ENCODE measurements around the gene FSTL1. TPM values are rescaled to one million over a fixed set of nuclear protein-coding genes. Genes with fewer than 3 reads are reported as not detected.

FSTL1 gene
- total and polyA plus RNA-seq, 2 experiments from 2014 or later = 50.8 to 258 TPM

DNA sequence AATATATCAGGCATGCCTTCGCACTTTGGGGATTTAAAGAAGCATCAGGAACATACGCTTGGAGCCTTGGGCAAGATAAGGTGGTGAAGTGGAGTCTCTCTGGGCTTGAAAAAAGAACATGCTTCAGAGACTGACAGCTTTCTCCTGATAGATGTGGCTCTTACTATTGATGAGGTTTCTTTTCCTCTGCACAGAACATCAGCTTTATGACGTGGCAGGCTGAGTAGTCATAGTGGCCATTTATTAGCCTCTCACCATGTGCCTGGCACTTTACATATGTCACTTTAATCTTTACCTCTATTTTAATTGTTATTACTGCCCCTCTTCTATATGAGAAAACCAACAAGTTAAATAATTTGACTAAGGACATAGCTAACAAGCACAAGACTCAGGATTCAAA, 82.6 kb downstream of the FSTL1 start:
- H3K36me3 ChIP-seq (ENCODE audit: insufficient read depth) = no peaks in the 10 kb centered on the region
- H2AFZ ChIP-seq = no peak overlapping the region
- no peaks in the 10 kb centered on the region for H4K20me1 ChIP-seq (replicated peaks; ENCODE audit: insufficient read depth)
- Mint-ChIP-seq H3K4me3 (no peak overlapping the region), H3K27ac (no peak overlapping the region), H3K27me3 (ENCODE audit: insufficient read depth, low read depth, poor library complexity) (no peaks in the 10 kb centered on the region), H3K9me3 (peaks cover 4% of the 10 kb centered on the region; the same call in 1 of the 3 replicates), H3K36me3 (ENCODE audit: low read depth) (no peaks in the 10 kb centered on the region), H3K4me1 (no peaks in the 10 kb centered on the region)
- TF ChIP-seq, protein P1, sequence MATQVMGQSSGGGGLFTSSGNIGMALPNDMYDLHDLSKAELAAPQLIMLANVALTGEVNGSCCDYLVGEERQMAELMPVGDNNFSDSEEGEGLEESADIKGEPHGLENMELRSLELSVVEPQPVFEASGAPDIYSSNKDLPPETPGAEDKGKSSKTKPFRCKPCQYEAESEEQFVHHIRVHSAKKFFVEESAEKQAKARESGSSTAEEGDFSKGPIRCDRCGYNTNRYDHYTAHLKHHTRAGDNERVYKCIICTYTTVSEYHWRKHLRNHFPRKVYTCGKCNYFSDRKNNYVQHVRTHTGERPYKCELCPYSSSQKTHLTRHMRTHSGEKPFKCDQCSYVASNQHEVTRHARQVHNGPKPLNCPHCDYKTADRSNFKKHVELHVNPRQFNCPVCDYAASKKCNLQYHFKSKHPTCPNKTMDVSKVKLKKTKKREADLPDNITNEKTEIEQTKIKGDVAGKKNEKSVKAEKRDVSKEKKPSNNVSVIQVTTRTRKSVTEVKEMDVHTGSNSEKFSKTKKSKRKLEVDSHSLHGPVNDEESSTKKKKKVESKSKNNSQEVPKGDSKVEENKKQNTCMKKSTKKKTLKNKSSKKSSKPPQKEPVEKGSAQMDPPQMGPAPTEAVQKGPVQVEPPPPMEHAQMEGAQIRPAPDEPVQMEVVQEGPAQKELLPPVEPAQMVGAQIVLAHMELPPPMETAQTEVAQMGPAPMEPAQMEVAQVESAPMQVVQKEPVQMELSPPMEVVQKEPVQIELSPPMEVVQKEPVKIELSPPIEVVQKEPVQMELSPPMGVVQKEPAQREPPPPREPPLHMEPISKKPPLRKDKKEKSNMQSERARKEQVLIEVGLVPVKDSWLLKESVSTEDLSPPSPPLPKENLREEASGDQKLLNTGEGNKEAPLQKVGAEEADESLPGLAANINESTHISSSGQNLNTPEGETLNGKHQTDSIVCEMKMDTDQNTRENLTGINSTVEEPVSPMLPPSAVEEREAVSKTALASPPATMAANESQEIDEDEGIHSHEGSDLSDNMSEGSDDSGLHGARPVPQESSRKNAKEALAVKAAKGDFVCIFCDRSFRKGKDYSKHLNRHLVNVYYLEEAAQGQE (IDR thresholded peaks at IDR 0.05; ENCODE audit: unreplicated experiment) = no peak
- no peak for TF ChIP-seq NANOG (IDR thresholded peaks at IDR 0.05; ENCODE audit: borderline replicate concordance)
- no peak for TF ChIP-seq POLR2AphosphoS5 (IDR thresholded peaks at IDR 0.05; ENCODE audit: low read depth)
- no peak for TF ChIP-seq ZNF331 (CRISPR knock-in tag; IDR thresholded peaks at IDR 0.05; ENCODE audit: low read depth)
- no peak for TF ChIP-seq ZNF114 (CRISPR knock-in tag; IDR thresholded peaks at IDR 0.05)
- TF ChIP-seq, protein P2, sequence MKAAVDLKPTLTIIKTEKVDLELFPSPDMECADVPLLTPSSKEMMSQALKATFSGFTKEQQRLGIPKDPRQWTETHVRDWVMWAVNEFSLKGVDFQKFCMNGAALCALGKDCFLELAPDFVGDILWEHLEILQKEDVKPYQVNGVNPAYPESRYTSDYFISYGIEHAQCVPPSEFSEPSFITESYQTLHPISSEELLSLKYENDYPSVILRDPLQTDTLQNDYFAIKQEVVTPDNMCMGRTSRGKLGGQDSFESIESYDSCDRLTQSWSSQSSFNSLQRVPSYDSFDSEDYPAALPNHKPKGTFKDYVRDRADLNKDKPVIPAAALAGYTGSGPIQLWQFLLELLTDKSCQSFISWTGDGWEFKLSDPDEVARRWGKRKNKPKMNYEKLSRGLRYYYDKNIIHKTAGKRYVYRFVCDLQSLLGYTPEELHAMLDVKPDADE (IDR thresholded peaks at IDR 0.05) = no peak
- no peak for TF ChIP-seq CREB1 (CRISPR knock-in tag; IDR thresholded peaks at IDR 0.05; ENCODE audit: low read depth)
- no peak for TF ChIP-seq STAT1 (IDR thresholded peaks at IDR 0.05; ENCODE audit: unreplicated experiment)
- TF ChIP-seq EZH2phosphoT487 (IDR thresholded peaks at IDR 0.05; ENCODE audit: unreplicated experiment) = no peak
- TF ChIP-seq JUNB (IDR thresholded peaks at IDR 0.05; ENCODE audit: unreplicated experiment) = no peak
- TF ChIP-seq EZH2 (IDR thresholded peaks at IDR 0.05; ENCODE audit: low read depth, unreplicated experiment) = no peak
- H3K27me3 ChIP-seq (ENCODE audit: insufficient read depth) = no peaks in the 10 kb centered on the region; the same call in 1 of the 2 replicates
- H3F3A ChIP-seq (replicated peaks; ENCODE audit: low read depth) = no peaks in the 10 kb centered on the region
- DNase-seq (ENCODE audit: low spot score) (no peak), ATAC-seq (no peak)
- H3K79me2 ChIP-seq (replicated peaks; ENCODE audit: insufficient read depth) = no peaks in the 10 kb centered on the region
- no peak overlapping the region for H3K27ac ChIP-seq (ENCODE audit: low read depth)
- H3K4me2 ChIP-seq = no peak overlapping the region
- H3K4me1 ChIP-seq (ENCODE audit: insufficient read depth) = no peaks in the 10 kb centered on the region
- no peak overlapping the region for H3K4me3 ChIP-seq
- no peaks in the 10 kb centered on the region for H3K9me2 ChIP-seq (ENCODE audit: insufficient read depth)

DNA sequence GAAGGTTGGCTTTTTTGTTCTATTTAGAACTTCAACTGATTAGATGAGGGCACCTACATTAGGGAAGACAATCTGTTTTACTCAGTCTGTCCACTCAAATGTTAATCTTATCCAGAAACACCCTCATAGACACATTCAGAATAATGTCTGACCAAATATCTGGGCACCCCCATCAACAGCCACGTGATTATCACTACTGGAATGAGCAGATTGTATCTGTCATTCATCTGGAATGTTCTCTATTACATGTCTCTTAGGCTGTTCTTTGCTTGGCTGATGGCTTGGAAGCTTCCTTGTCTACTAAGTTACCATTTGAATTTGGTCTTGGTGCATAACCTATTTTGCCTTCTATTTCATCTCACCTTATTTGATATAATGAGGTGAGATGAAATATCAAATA, 86.0 kb downstream of the FSTL1 start:
- Histone ChIP-seq H3F3A (replicated peaks; ENCODE audit: low read depth) (no peaks in the 10 kb centered on the region), H3K4me1 (ENCODE audit: insufficient read depth) (no peaks in the 10 kb centered on the region), H3K9me2 (ENCODE audit: insufficient read depth) (no peaks in the 10 kb centered on the region), H4K20me1 (replicated peaks; ENCODE audit: insufficient read depth) (no peaks in the 10 kb centered on the region), H3K36me3 (ENCODE audit: insufficient read depth) (no peaks in the 10 kb centered on the region), H3K27ac (ENCODE audit: low read depth) (no peak overlapping the region), H3K4me2 (no peak overlapping the region), H3K79me2 (replicated peaks; ENCODE audit: insufficient read depth) (no peaks in the 10 kb centered on the region), H3K4me3 (no peak overlapping the region), H2AFZ (no peak overlapping the region), H3K27me3 (ENCODE audit: insufficient read depth) (no peaks in the 10 kb centered on the region; the same call in 1 of the 2 replicates)
- ATAC-seq = no peak
- no peaks in the 10 kb centered on the region for H3K4me1 Mint-ChIP-seq
- no peaks in the 10 kb centered on the region for H3K9me3 Mint-ChIP-seq
- TF ChIP-seq STAT1 (IDR thresholded peaks at IDR 0.05; ENCODE audit: unreplicated experiment) (no peak), EZH2phosphoT487 (IDR thresholded peaks at IDR 0.05; ENCODE audit: unreplicated experiment) (no peak), NANOG (IDR thresholded peaks at IDR 0.05; ENCODE audit: borderline replicate concordance) (no peak), ZNF331 (CRISPR knock-in tag; IDR thresholded peaks at IDR 0.05; ENCODE audit: low read depth) (no peak)
- no peak for DNase-seq (ENCODE audit: low spot score)
- no peak overlapping the region for H3K27ac Mint-ChIP-seq
- H3K36me3 Mint-ChIP-seq (ENCODE audit: low read depth) = no peaks in the 10 kb centered on the region
- no peaks in the 10 kb centered on the region for H3K27me3 Mint-ChIP-seq (ENCODE audit: insufficient read depth, low read depth, poor library complexity)
- no peak overlapping the region for H3K4me3 Mint-ChIP-seq

Data from GM23338 (cell line).